K562 (cell line): ENCODE measurements around the gene SMIM12. TPM values are rescaled to one million over a fixed set of nuclear protein-coding genes. Genes with fewer than 3 reads are reported as not detected.
A peak's percentile ranks its signal among the peaks of the same experiment; 100 is the strongest.

ENCODE experiments used
- AFF1 ChIP-seq, 2 experiments: fragments of 450-650 bp; IDR thresholded peaks; 2 replicates each; pipeline ENCODE4 v1.6.1; 2018; ENCODE audit warnings: mild to moderate bottlenecking in 2 of 2, low read depth in 1 of 2; ENCODE audit not compliant: partially characterized antibody in 2 of 2
- CREB1 ChIP-seq, 2 experiments: sonication (generic) in 1 of 2; formaldehyde crosslinking in 1 of 2; IDR thresholded peaks; 2 replicates each; pipeline versions ENCODE4 v1.6.1 to v1.8.0; 2012 to 2022; ENCODE audit warnings: inconsistent platforms in 1 of 2, mild to moderate bottlenecking in 1 of 2, missing genetic modification reagents in 1 of 2, moderate library complexity in 1 of 2
- JUND ChIP-seq, 2 experiments: IDR thresholded peaks; 2 replicates in 1 of 2; 3 replicates in 1 of 2; pipeline ENCODE4 v1.6.1; 2011; ENCODE audit warnings: borderline replicate concordance in 2 of 2, low read depth in 2 of 2, low read length in 2 of 2, improper control_type of control experiment in 1 of 2, missing biosample characterization in 1 of 2, missing genetic modification characterization in 1 of 2, missing genetic modification reagents in 1 of 2
- KHSRP ChIP-seq: fragments of 450-650 bp; IDR thresholded peaks from 2 replicates; pipeline ENCODE4 v1.6.1; 2017
- POLR3G ChIP-seq: IDR thresholded peaks from 2 replicates; pipeline ENCODE4 v1.6.1; 2011; ENCODE audit not compliant: insufficient read length, insufficient replicate concordance; ENCODE audit errors: extremely low read depth
- TARDBP ChIP-seq: fragments of 450-650 bp; IDR thresholded peaks from 2 replicates; pipeline ENCODE4 v1.6.1; 2016
- ZBTB49 ChIP-seq: sonication (generic); formaldehyde crosslinking; IDR thresholded peaks from 2 replicates; pipeline ENCODE4 v1.8.0; 2022; ENCODE audit warnings: missing genetic modification reagents, mild to moderate bottlenecking, borderline replicate concordance
- ZHX1 ChIP-seq: fragments of 150-350 bp; conservative IDR thresholded peaks from 2 replicates; pipeline ENCODE4 v1.6.1; 2014; ENCODE audit warnings: low read length
- ZKSCAN1 ChIP-seq: fragments of 150-350 bp; IDR thresholded peaks from 2 replicates; pipeline ENCODE4 v1.6.1; 2016; ENCODE audit warnings: low read depth, low read length
- ZNF449 ChIP-seq: fragments of 250-450 bp; sonication (Bioruptor Pico); IDR thresholded peaks from 2 replicates; pipeline ENCODE4 v1.8.0; 2022; ENCODE audit warnings: moderate library complexity, mild to moderate bottlenecking, inconsistent platforms
- ZNF639 ChIP-seq, 2 experiments: fragments of 200-800 bp in 1 of 2; sonication (Bioruptor generic) in 1 of 2; sonication (generic) in 1 of 2; formaldehyde crosslinking in 1 of 2; IDR thresholded peaks in 1 of 2; conservative IDR thresholded peaks in 1 of 2; 2 replicates each; pipeline versions ENCODE4 v1.5.0 to v1.6.1; 2016 to 2020; ENCODE audit warnings: missing compliant biosample characterization in 1 of 2, missing genetic modification characterization in 1 of 2, missing genetic modification reagents in 1 of 2
- polyA plus RNA-seq, 8 experiments: library from polyadenylated mRNA; depleted of rRNA in 4 of 8; stranded (reverse) in 5 of 8; unstranded in 3 of 8; fragments of >200 nt; fragmentation: Nextera tagmentation in 2 of 8; fragmentation: Illumina TruSeq in 1 of 8; extraction: Ambion mirVana in 2 of 8; extraction: Trizol in 1 of 8; gene quantifications; 2 replicates each; pipeline versions ENCODE4 v1.2.1 to v1.2.3, GENCODE V29; 2011 to 2014; ENCODE audit warnings: inconsistent platforms in 1 of 8, missing spikeins in 1 of 8
- total RNA-seq, 7 experiments: library from RNA; depleted of rRNA in 6 of 7; stranded (reverse); fragments of >200 nt in 6 of 7; fragmentation: Illumina TruSeq in 2 of 7; extraction: Trizol in 2 of 7; gene quantifications; 2 replicates each; pipeline versions ENCODE4 v1.2.1 to v1.2.3, GENCODE V29; 2011 to 2021; ENCODE audit warnings: low replicate concordance in 1 of 7

Gene SMIM12
- total and polyA plus RNA-seq, 9 of the 15 experiments (the other 6 are each of a cell fraction or from before 2014, with no cell fraction given): 51.7 to 112 (median 63.9) TPM

- TF ChIP-seq ZHX1: no peak
- peak; percentile 56 for TF ChIP-seq CREB1 (IDR thresholded peaks at IDR 0.05)
- TF ChIP-seq CREB1 (CRISPR knock-in tag; IDR thresholded peaks at IDR 0.05): no peak
- peak; percentile 59; the same call in 1 of the 2 replicates for TF ChIP-seq KHSRP
- TF ChIP-seq ZBTB49 (CRISPR knock-in tag): no peak
- peak; percentile 25; the same call in 1 of the 2 replicates for TF ChIP-seq ZKSCAN1
- peak in 1 of 2 experiments; percentile 58 for TF ChIP-seq AFF1 (IDR thresholded peaks at IDR 0.05; ENCODE audit: low read depth in 1 of 2, partially characterized antibody in 2 of 2)
- peak; percentile 64; the same call in 1 of the 2 replicates for TF ChIP-seq TARDBP
- TF ChIP-seq POLR3G: no peak
- TF ChIP-seq ZNF639 (CRISPR knock-in tag; conservative IDR thresholded peaks at IDR 0.05 in 1 of 2, IDR thresholded peaks at IDR 0.05 in 1 of 2): peak in 1 of 2 experiments; percentile 88; a peak in 2 of 4 replicates
- TF ChIP-seq JUND (IDR thresholded peaks at IDR 0.05; ENCODE audit: borderline replicate concordance, low read depth, low read length): peak; percentile 72
- TF ChIP-seq JUND (tag; IDR thresholded peaks at IDR 0.05; ENCODE audit: borderline replicate concordance, low read depth, low read length): peak; percentile 24; the same call in 1 of the 3 replicates
- TF ChIP-seq ZNF449 (CRISPR knock-in tag): peak; percentile 68; the same call in 1 of the 2 replicates
Observed at GRCh38 chr1:34843392-34844251, 15.9 kb downstream of the SMIM12 start (continued).
